GM10847 (cell line): Measurements from ENCODE around the gene KRT35.

ENCODE experiments used
- POLR2A ChIP-seq: IDR thresholded peaks from 2 replicates; pipeline ENCODE4 v1.6.1; 2011; ENCODE audit not compliant: insufficient read length; ENCODE audit errors: extremely low read depth

Gene KRT35

DNA sequence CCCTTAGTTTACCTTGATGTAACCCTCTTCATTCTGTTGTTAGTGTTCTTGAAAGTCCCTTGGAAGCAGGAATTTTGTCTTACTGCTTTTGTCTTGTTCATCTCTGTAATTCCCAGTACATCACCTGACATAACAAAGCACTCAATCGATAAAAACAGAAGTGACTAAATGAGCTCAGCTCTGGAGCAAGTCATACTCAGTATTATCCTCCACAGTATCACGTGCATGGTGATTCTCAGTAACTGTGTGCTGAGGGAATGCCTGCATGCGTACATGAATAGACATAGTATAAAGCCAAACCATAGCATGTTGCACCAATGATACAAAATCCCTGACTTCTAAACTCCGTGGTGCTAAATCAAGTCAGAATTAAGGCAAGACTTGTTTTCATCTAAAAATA lies 47.4 kb downstream of the KRT35 start:
- no peak for TF ChIP-seq POLR2A

DNA sequence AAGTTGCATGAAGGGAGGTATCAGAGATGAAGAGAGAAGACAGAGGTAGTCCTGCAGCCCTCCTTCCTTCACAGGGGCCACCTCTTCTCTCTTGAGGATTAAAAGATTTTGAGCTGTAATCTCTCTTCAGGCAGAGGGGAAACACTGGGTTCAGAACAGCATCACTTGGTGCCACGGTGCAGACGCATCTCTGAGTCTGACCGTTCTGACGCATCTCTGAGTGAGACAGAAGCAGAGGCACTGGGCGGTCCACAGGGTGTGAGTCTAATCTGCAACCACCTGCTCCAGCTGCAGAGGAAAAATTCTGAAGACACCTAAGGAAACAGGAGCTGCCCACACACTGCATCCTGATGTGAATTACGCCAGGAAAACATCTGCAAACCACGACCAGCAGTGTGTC lies 51.3 kb downstream of the KRT35 start:
- TF ChIP-seq POLR2A: no peak

DNA sequence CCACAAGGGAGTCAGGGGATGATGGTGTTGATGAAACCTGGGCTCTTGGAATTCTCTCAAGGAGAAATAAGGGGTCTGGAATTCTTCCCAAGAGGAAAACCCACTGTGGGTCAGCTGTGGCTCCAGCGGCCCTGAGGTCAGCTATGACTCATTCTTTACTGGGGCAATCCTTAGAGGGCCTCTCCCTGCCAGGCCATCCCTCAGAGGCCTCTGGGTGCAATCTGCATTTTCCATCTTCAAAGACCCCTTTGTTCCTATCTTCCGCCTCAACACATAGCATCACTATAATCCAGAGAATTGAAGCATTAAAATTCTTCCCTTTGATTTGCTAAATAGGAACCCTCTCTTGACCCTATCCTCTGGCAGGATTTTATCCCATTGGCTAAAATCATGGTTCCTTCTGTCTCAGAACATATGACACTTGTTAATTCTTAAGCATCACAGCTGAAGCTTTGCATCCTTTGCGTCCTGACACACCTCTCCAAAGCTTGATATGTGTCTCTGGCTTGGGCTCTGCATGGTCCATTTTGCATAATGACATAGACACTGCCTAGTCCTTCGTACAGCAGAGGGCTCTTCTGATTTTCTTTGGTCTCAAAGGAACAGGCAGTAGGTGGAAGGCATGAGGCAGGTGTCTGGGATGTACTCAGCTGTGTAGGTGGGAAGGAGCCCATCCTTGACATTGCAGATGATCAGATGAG lies 52.2 kb downstream of the KRT35 start:
- TF ChIP-seq POLR2A: no peak
